ENCODE results near the gene MST1.
A peak's percentile ranks its signal among the peaks of the same experiment; 100 is the strongest.

The MST1 gene

DNA sequence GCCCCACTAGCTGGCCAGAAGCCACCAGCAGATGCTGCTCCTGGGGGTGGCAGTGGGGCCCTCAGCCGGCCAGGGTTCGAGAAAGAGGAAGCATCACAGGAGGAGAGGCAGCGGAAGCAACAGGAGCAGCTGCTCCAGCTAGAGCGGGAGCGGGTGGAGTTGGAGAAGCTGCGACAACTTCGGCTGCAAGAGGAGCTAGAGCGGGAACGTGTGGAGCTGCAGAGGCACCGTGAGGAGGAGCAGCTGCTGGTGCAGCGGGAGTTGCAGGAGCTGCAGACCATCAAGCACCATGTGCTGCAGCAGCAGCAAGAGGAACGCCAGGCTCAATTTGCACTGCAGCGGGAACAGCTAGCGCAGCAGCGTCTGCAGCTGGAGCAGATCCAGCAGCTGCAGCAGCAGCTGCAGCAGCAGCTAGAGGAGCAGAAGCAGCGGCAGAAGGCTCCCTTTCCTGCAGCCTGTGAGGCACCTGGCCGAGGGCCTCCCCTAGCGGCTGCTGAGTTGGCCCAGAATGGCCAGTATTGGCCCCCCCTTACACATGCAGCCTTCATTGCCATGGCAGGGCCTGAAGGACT lies 32.6 kb downstream of the MST1 start:
- H3K27ac Mint-ChIP-seq, result no peak overlapping the region

DNA sequence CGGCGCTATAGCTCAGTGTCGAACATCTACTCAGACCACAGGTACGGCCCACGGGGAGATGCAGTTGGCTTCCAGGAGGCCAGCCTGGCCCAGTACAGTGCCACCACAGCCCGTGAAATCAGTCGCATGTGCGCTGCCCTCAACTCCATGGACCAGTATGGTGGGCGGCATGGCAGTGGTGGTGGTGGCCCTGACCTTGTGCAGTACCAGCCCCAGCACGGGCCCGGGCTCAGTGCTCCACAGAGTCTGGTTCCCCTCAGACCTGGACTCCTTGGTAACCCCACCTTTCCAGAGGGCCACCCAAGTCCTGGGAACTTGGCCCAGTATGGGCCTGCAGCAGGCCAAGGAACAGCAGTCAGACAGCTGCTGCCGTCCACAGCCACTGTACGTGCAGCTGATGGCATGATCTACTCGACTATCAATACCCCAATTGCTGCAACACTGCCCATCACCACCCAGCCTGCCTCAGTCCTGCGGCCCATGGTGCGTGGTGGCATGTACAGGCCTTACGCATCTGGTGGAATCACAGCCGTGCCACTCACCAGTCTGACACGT lies 33.5 kb downstream of the MST1 start:
- no peaks in the 10 kb centered on the region for H3K9me3 Mint-ChIP-seq
- no peaks in the 10 kb centered on the region for H3K36me3 Mint-ChIP-seq (ENCODE audit: low read depth)
- no peak overlapping the region for H3K27ac Mint-ChIP-seq
- DNase-seq, result no peak
- peaks cover 4% of the 10 kb centered on the region for H3K27me3 Mint-ChIP-seq (ENCODE audit: low read depth, poor library complexity)
- TF ChIP-seq, protein P1, sequence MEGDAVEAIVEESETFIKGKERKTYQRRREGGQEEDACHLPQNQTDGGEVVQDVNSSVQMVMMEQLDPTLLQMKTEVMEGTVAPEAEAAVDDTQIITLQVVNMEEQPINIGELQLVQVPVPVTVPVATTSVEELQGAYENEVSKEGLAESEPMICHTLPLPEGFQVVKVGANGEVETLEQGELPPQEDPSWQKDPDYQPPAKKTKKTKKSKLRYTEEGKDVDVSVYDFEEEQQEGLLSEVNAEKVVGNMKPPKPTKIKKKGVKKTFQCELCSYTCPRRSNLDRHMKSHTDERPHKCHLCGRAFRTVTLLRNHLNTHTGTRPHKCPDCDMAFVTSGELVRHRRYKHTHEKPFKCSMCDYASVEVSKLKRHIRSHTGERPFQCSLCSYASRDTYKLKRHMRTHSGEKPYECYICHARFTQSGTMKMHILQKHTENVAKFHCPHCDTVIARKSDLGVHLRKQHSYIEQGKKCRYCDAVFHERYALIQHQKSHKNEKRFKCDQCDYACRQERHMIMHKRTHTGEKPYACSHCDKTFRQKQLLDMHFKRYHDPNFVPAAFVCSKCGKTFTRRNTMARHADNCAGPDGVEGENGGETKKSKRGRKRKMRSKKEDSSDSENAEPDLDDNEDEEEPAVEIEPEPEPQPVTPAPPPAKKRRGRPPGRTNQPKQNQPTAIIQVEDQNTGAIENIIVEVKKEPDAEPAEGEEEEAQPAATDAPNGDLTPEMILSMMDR (IDR thresholded peaks at IDR 0.05), result no peak
- H3K4me3 Mint-ChIP-seq, result no peak overlapping the region
- peaks cover 39% of the 10 kb centered on the region for H3K4me1 Mint-ChIP-seq

More for the DNA sequence above, 32.6 kb downstream of the MST1 start:
- Mint-ChIP-seq H3K27me3 (ENCODE audit: low read depth, poor library complexity) (peaks cover 4% of the 10 kb centered on the region), H3K4me3 (no peak overlapping the region), H3K36me3 (ENCODE audit: low read depth) (no peaks in the 10 kb centered on the region), H3K9me3 (no peaks in the 10 kb centered on the region), H3K4me1 (peaks cover 31% of the 10 kb centered on the region)
- no peak for DNase-seq
- TF ChIP-seq, protein P1 (IDR thresholded peaks at IDR 0.05), result no peak

DNA sequence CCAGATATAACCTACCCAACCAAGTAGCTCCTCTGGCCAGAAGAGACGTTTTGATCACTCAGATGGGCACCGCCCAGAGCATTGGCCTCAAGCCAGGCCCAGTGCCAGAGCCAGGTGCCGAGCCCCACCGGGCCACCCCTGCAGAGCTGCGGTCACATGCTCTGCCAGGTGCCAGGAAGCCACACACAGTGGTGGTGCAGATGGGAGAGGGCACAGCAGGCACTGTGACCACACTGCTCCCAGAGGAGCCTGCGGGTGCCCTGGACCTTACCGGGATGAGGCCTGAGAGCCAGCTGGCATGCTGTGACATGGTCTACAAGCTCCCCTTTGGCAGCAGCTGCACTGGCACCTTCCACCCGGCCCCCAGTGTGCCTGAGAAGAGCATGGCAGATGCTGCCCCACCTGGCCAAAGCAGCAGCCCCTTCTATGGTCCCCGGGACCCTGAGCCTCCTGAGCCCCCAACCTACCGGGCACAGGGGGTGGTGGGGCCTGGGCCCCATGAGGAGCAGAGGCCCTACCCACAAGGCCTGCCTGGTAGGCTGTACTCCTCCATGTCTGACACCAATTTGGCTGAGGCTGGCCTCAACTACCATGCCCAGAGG lies 34.2 kb downstream of the MST1 start:
- no peaks in the 10 kb centered on the region for H3K36me3 Mint-ChIP-seq (ENCODE audit: low read depth)
- TF ChIP-seq, protein P1 (IDR thresholded peaks at IDR 0.05), result no peak
- DNase-seq, result no peak
- no peak overlapping the region for H3K4me3 Mint-ChIP-seq
- H3K27me3 Mint-ChIP-seq (ENCODE audit: low read depth, poor library complexity), result peaks cover 4% of the 10 kb centered on the region
- H3K9me3 Mint-ChIP-seq, result no peaks in the 10 kb centered on the region
- H3K4me1 Mint-ChIP-seq, result peaks cover 47% of the 10 kb centered on the region
- H3K27ac Mint-ChIP-seq, result no peak overlapping the region

DNA sequence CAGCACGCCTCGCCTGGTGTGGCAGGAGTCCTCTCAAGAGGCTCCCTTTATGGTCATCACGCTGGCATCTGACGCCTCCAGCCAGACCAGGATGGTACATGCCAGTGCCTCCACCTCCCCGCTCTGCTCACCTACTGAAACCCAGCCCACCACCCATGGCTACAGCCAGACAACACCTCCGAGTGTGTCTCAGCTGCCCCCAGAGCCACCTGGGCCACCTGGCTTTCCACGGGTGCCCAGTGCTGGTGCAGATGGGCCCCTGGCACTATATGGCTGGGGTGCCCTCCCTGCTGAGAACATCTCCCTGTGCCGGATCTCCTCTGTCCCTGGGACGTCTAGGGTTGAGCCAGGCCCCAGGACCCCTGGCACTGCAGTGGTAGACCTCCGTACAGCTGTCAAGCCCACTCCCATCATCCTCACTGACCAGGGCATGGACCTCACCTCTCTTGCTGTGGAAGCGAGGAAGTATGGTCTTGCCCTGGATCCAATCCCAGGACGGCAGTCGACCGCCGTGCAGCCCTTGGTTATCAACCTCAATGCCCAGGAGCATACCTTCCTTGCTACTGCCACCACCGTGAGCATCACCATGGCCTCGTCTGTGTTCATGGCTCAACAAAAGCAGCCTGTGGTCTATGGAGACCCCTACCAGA lies 35.0 kb downstream of the MST1 start:
- Mint-ChIP-seq H3K27ac (peak overlapping the region; percentile 83), H3K36me3 (ENCODE audit: low read depth) (no peaks in the 10 kb centered on the region), H3K4me1 (peaks cover 54% of the 10 kb centered on the region), H3K27me3 (ENCODE audit: low read depth, poor library complexity) (peaks cover 4% of the 10 kb centered on the region), H3K9me3 (no peaks in the 10 kb centered on the region), H3K4me3 (no peak overlapping the region)
- DNase-seq, result no peak
- TF ChIP-seq, protein P1 (IDR thresholded peaks at IDR 0.05), result no peak

DNA sequence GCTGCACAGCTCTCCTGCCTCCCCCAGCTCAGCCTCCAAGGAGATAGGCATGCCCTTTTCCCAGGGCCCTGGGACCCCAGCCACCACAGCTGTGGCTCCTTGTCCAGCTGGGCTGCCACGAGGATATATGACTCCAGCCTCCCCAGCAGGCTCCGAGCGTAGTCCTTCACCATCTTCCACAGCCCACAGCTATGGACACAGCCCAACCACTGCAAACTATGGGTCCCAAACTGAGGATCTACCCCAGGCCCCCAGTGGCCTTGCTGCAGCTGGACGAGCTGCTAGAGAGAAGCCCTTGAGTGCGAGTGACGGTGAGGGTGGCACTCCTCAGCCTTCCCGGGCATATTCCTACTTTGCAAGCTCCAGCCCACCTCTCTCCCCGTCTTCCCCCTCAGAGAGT lies 35.7 kb downstream of the MST1 start:
- H3K27ac Mint-ChIP-seq, result peak overlapping the region; percentile 83

More for the DNA sequence above, 35.7 kb downstream of the MST1 start:
- Mint-ChIP-seq H3K27me3 (ENCODE audit: low read depth, poor library complexity) (peaks cover 4% of the 10 kb centered on the region), H3K4me1 (peaks cover 55% of the 10 kb centered on the region), H3K36me3 (ENCODE audit: low read depth) (no peaks in the 10 kb centered on the region), H3K4me3 (no peak overlapping the region), H3K9me3 (no peaks in the 10 kb centered on the region)
- TF ChIP-seq, protein P1 (IDR thresholded peaks at IDR 0.05), result no peak
- no peak for DNase-seq
